Thyroid gland (tissue), 4 donors: ENCODE measurements around the gene PIGR.

Experiments used
- CTCF ChIP-seq, 6 experiments: fragments of 200-600 bp in 3 of 6; fragments of 450-650 bp in 3 of 6; sonication (generic) in 3 of 6; IDR thresholded peaks; one replicate each; pipeline ENCODE4 v1.5.1; 2016 to 2019; ENCODE audit warnings: antibody characterized with exemption in 6 of 6, mild to moderate bottlenecking in 2 of 6, inconsistent platforms in 1 of 6, moderate library complexity in 1 of 6
- POLR2A ChIP-seq, 2 donors: fragments of 450-650 bp; IDR thresholded peaks; one replicate each; pipeline ENCODE4 v1.6.1; 2017; ENCODE audit warnings: antibody characterized with exemption in 2 of 2, mild to moderate bottlenecking in 2 of 2, moderate library complexity in 1 of 2

GRCh38 chr1:206901944-206902343 lies 44.3 kb downstream of the PIGR start:
- no peak for TF ChIP-seq CTCF (IDR thresholded peaks at IDR 0.05)
- TF ChIP-seq POLR2A (IDR thresholded peaks at IDR 0.05): no peak
